HepG2 (cell line): Measurements from ENCODE around the gene BPIFB6. TPM values are rescaled to one million over a fixed set of nuclear protein-coding genes. Genes with fewer than 3 reads are reported as not detected.

ENCODE experiments used
- CSRNP1 ChIP-seq: sonication (generic); formaldehyde crosslinking; IDR thresholded peaks from 2 replicates; pipeline ENCODE4 v1.8.1; 2023; ENCODE audit warnings: mild to moderate bottlenecking, missing genetic modification reagents
- HDAC1 ChIP-seq: sonication (generic); formaldehyde crosslinking; IDR thresholded peaks from 2 replicates; pipeline ENCODE4 v1.5.1; 2020; ENCODE audit warnings: mild to moderate bottlenecking, missing genetic modification reagents
- HNRNPH1 ChIP-seq: fragments of 200-400 bp; formaldehyde crosslinking; optimal IDR thresholded peaks from 2 replicates; pipeline ENCODE3; 2017; ENCODE audit warnings: mild to moderate bottlenecking, low read depth, low read length
- TBX2 ChIP-seq: sonication (generic); formaldehyde crosslinking; IDR thresholded peaks from 2 replicates; pipeline ENCODE4 v1.5.0; 2020; ENCODE audit warnings: missing genetic modification reagents, mild to moderate bottlenecking, borderline replicate concordance
- THAP9 ChIP-seq: sonication (generic); formaldehyde crosslinking; IDR thresholded peaks from 2 replicates; pipeline ENCODE4; 2020; ENCODE audit warnings: missing genetic modification reagents, mild to moderate bottlenecking, borderline replicate concordance
- XRCC5 ChIP-seq: fragments of 200-400 bp; formaldehyde crosslinking; optimal IDR thresholded peaks from 2 replicates; pipeline ENCODE3; 2017; ENCODE audit warnings: mild to moderate bottlenecking, low read length
- ZNF510 ChIP-seq: sonication (generic); formaldehyde crosslinking; IDR thresholded peaks from 2 replicates; pipeline ENCODE4 v1.4.0; 2020; ENCODE audit warnings: low read depth, mild to moderate bottlenecking, missing genetic modification reagents
- ZNF850 ChIP-seq: sonication (generic); formaldehyde crosslinking; conservative IDR thresholded peaks from 2 replicates; pipeline ENCODE4 v1.9.0; 2021; ENCODE audit warnings: mild to moderate bottlenecking, missing genetic modification reagents
- polyA plus RNA-seq, 8 experiments: library from polyadenylated mRNA; depleted of rRNA in 3 of 8; stranded (reverse) in 7 of 8; unstranded in 1 of 8; fragments of >200 nt; fragmentation: Illumina TruSeq in 4 of 8; extraction: Trizol in 4 of 8; gene quantifications; 2 replicates each; pipeline versions ENCODE4 v1.2.1 to v1.2.3, GENCODE V29; 2011 to 2016; ENCODE audit warnings: low read depth in 4 of 8, missing spikeins in 1 of 8, mixed read lengths in 1 of 8; ENCODE audit not compliant: insufficient read depth in 1 of 8
- total RNA-seq, 5 experiments: library from RNA; depleted of rRNA; stranded (reverse); fragments of >200 nt; fragmentation: Illumina TruSeq; extraction: Trizol; gene quantifications; 2 replicates each; pipeline ENCODE4 v1.2.3, GENCODE V29; 2016; ENCODE audit warnings: low read depth in 1 of 5
- TF ChIP-seq, protein P1 (sequence below): sonication (generic); formaldehyde crosslinking; IDR thresholded peaks from 2 replicates; pipeline ENCODE4 v1.5.1; 2020; ENCODE audit warnings: mild to moderate bottlenecking, missing genetic modification reagents, moderate library complexity
- TF ChIP-seq, protein P2 (sequence below): sonication (generic); formaldehyde crosslinking; conservative IDR thresholded peaks from 2 replicates; pipeline ENCODE4 v1.8.1; 2023; ENCODE audit warnings: missing genetic modification reagents
- TF ChIP-seq, protein P3 (sequence below): sonication (generic); formaldehyde crosslinking; IDR thresholded peaks from 2 replicates; pipeline ENCODE4 v1.4.0; 2020; ENCODE audit warnings: mild to moderate bottlenecking, missing genetic modification reagents
- TF ChIP-seq, protein P4 (sequence below): sonication (generic); formaldehyde crosslinking; IDR thresholded peaks from 2 replicates; pipeline ENCODE4 v1.4.0; 2020; ENCODE audit warnings: missing genetic modification reagents

Gene BPIFB6
- total and polyA plus RNA-seq, 2 of the 13 experiments (the other 11 are each of a cell fraction or from before 2014, with no cell fraction given): 0.13 to 1.7 TPM

- TF ChIP-seq, protein P1, sequence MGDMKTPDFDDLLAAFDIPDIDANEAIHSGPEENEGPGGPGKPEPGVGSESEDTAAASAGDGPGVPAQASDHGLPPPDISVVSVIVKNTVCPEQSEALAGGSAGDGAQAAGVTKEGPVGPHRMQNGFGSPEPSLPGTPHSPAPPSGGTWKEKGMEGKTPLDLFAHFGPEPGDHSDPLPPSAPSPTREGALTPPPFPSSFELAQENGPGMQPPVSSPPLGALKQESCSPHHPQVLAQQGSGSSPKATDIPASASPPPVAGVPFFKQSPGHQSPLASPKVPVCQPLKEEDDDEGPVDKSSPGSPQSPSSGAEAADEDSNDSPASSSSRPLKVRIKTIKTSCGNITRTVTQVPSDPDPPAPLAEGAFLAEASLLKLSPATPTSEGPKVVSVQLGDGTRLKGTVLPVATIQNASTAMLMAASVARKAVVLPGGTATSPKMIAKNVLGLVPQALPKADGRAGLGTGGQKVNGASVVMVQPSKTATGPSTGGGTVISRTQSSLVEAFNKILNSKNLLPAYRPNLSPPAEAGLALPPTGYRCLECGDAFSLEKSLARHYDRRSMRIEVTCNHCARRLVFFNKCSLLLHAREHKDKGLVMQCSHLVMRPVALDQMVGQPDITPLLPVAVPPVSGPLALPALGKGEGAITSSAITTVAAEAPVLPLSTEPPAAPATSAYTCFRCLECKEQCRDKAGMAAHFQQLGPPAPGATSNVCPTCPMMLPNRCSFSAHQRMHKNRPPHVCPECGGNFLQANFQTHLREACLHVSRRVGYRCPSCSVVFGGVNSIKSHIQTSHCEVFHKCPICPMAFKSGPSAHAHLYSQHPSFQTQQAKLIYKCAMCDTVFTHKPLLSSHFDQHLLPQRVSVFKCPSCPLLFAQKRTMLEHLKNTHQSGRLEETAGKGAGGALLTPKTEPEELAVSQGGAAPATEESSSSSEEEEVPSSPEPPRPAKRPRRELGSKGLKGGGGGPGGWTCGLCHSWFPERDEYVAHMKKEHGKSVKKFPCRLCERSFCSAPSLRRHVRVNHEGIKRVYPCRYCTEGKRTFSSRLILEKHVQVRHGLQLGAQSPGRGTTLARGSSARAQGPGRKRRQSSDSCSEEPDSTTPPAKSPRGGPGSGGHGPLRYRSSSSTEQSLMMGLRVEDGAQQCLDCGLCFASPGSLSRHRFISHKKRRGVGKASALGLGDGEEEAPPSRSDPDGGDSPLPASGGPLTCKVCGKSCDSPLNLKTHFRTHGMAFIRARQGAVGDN (CRISPR knock-in tag): 0 out of 2 replicates have a peak, but pooled peaks have one; percentile 33
- TF ChIP-seq ZNF850 (CRISPR knock-in tag) (no peak), XRCC5 (peak; percentile 15), TBX2 (peak; percentile 47; the same call in 1 of the 2 replicates), ZNF510 (CRISPR knock-in tag) (no peak), HNRNPH1 (peak; percentile 94), THAP9 (CRISPR knock-in tag) (no peak; the same call in 1 of the 2 replicates), CSRNP1 (CRISPR knock-in tag) (0 out of 2 replicates have a peak, but pooled peaks have one; percentile 30), HDAC1 (CRISPR knock-in tag) (no peak)
- TF ChIP-seq, protein P2, sequence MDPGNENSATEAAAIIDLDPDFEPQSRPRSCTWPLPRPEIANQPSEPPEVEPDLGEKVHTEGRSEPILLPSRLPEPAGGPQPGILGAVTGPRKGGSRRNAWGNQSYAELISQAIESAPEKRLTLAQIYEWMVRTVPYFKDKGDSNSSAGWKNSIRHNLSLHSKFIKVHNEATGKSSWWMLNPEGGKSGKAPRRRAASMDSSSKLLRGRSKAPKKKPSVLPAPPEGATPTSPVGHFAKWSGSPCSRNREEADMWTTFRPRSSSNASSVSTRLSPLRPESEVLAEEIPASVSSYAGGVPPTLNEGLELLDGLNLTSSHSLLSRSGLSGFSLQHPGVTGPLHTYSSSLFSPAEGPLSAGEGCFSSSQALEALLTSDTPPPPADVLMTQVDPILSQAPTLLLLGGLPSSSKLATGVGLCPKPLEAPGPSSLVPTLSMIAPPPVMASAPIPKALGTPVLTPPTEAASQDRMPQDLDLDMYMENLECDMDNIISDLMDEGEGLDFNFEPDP (CRISPR knock-in tag): no peak
- TF ChIP-seq, protein P3, sequence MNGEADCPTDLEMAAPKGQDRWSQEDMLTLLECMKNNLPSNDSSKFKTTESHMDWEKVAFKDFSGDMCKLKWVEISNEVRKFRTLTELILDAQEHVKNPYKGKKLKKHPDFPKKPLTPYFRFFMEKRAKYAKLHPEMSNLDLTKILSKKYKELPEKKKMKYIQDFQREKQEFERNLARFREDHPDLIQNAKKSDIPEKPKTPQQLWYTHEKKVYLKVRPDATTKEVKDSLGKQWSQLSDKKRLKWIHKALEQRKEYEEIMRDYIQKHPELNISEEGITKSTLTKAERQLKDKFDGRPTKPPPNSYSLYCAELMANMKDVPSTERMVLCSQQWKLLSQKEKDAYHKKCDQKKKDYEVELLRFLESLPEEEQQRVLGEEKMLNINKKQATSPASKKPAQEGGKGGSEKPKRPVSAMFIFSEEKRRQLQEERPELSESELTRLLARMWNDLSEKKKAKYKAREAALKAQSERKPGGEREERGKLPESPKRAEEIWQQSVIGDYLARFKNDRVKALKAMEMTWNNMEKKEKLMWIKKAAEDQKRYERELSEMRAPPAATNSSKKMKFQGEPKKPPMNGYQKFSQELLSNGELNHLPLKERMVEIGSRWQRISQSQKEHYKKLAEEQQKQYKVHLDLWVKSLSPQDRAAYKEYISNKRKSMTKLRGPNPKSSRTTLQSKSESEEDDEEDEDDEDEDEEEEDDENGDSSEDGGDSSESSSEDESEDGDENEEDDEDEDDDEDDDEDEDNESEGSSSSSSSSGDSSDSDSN: peak; percentile 22; the same call in 1 of the 2 replicates
- TF ChIP-seq, protein P4, sequence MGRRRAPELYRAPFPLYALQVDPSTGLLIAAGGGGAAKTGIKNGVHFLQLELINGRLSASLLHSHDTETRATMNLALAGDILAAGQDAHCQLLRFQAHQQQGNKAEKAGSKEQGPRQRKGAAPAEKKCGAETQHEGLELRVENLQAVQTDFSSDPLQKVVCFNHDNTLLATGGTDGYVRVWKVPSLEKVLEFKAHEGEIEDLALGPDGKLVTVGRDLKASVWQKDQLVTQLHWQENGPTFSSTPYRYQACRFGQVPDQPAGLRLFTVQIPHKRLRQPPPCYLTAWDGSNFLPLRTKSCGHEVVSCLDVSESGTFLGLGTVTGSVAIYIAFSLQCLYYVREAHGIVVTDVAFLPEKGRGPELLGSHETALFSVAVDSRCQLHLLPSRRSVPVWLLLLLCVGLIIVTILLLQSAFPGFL (CRISPR knock-in tag): no peak
Observed at GRCh38 chr20:33015700-33016580, 15.5 kb upstream of the BPIFB6 start (continued).
